ENCODE results near the gene TAMALIN. TPM values are rescaled to one million over a fixed set of nuclear protein-coding genes. Genes with fewer than 3 reads are reported as not detected.

The TAMALIN gene
- total and polyA plus RNA-seq, 2 donors: 9.2 to 47.4 TPM

- no peaks in the 10 kb centered on the region for H3K36me3 ChIP-seq (ENCODE audit: control insufficient read depth in 2 of 2, insufficient read depth in 2 of 2, low read length in 1 of 2)
- DNase-seq (ENCODE audit: low read depth in 6 of 9, low spot score in 9 of 9): no peak
- WGBS: 97% methylated on average over 4 of the region's 4 CpGs
- H3K9me3 ChIP-seq (ENCODE audit: control insufficient read depth in 2 of 2, insufficient read depth in 1 of 2, low read length in 1 of 2): peaks cover 0 to 5% of the 10 kb centered on the region in 2 donors
- H3K4me3 ChIP-seq (ENCODE audit: low read length in 2 of 2): no peak overlapping the region
- peaks cover 14 to 54% of the 10 kb centered on the region in 2 donors for H3K4me1 ChIP-seq (ENCODE audit: control insufficient read depth in 2 of 2, insufficient read depth in 2 of 2, low read length in 2 of 2)
- no peak overlapping the region for H3K27ac ChIP-seq (ENCODE audit: low read depth in 1 of 2, low read length in 1 of 2)
- peaks cover 19 to 70% of the 10 kb centered on the region in 2 donors for H3K27me3 ChIP-seq (ENCODE audit: control insufficient read depth in 2 of 2, insufficient read depth in 1 of 2, low read length in 1 of 2)
Measured at GRCh38 chr12:52035190-52035589, 28.4 kb downstream of the TAMALIN start.

GRCh38 chr12:52035926-52036325, 29.2 kb downstream of the TAMALIN start:
- peaks cover 14 to 54% of the 10 kb centered on the region in 2 donors for H3K4me1 ChIP-seq (ENCODE audit: control insufficient read depth in 2 of 2, insufficient read depth in 2 of 2, low read length in 2 of 2)

GRCh38 chr12:52036587-52037171, 29.9 kb downstream of the TAMALIN start:
- H3K9me3 ChIP-seq (ENCODE audit: control insufficient read depth in 2 of 2, insufficient read depth in 1 of 2, low read length in 1 of 2): peaks cover 0 to 5% of the 10 kb centered on the region in 2 donors
- H3K27me3 ChIP-seq (ENCODE audit: control insufficient read depth in 2 of 2, insufficient read depth in 1 of 2, low read length in 1 of 2): peaks cover 19 to 76% of the 10 kb centered on the region in 2 donors
- peak overlapping the region; percentile 21 to 49 for H3K4me3 ChIP-seq (ENCODE audit: low read length in 2 of 2)
- peak in 3 of 9 donors; percentile 52 to 76 (median 68) for DNase-seq (ENCODE audit: low read depth in 6 of 9, low spot score in 9 of 9)
- H3K36me3 ChIP-seq (ENCODE audit: control insufficient read depth in 2 of 2, insufficient read depth in 2 of 2, low read length in 1 of 2): no peaks in the 10 kb centered on the region
- WGBS: 12% methylated on average over 53 of the region's 53 CpGs
- H3K27ac ChIP-seq (ENCODE audit: low read depth in 1 of 2, low read length in 1 of 2): peak overlapping the region in 1 of 2 donors; percentile 41
- peaks cover 17 to 59% of the 10 kb centered on the region in 2 donors for H3K4me1 ChIP-seq (ENCODE audit: control insufficient read depth in 2 of 2, insufficient read depth in 2 of 2, low read length in 2 of 2)

More at GRCh38 chr12:52035926-52036325, 29.2 kb downstream of the TAMALIN start:
- Histone ChIP-seq H3K36me3 (ENCODE audit: control insufficient read depth in 2 of 2, insufficient read depth in 2 of 2, low read length in 1 of 2) (no peaks in the 10 kb centered on the region), H3K27me3 (ENCODE audit: control insufficient read depth in 2 of 2, insufficient read depth in 1 of 2, low read length in 1 of 2) (peaks cover 19 to 76% of the 10 kb centered on the region in 2 donors), H3K4me3 (ENCODE audit: low read length in 2 of 2) (no peak overlapping the region), H3K27ac (ENCODE audit: low read depth in 1 of 2, low read length in 1 of 2) (no peak overlapping the region), H3K9me3 (ENCODE audit: control insufficient read depth in 2 of 2, insufficient read depth in 1 of 2, low read length in 1 of 2) (peaks cover 0 to 5% of the 10 kb centered on the region in 2 donors)
- DNase-seq (ENCODE audit: low read depth in 6 of 9, low spot score in 9 of 9): no peak
- WGBS: 94% methylated on average over 2 of the region's 2 CpGs

- no peak for DNase-seq (ENCODE audit: low read depth in 6 of 9, low spot score in 9 of 9)
- H3K27me3 ChIP-seq (ENCODE audit: control insufficient read depth in 2 of 2, insufficient read depth in 1 of 2, low read length in 1 of 2): peaks cover 19 to 76% of the 10 kb centered on the region in 2 donors
- 5% methylated on average over 59 of the region's 59 CpGs for WGBS
Measured at GRCh38 chr12:52037248-52037861, 30.6 kb downstream of the TAMALIN start.

GRCh38 chr12:52038447-52038846, 31.7 kb downstream of the TAMALIN start:
- H3K4me3 ChIP-seq (ENCODE audit: low read length in 2 of 2): no peak overlapping the region
- peaks cover 19 to 72% of the 10 kb centered on the region in 2 donors for H3K27me3 ChIP-seq (ENCODE audit: control insufficient read depth in 2 of 2, insufficient read depth in 1 of 2, low read length in 1 of 2)
- H3K27ac ChIP-seq (ENCODE audit: low read depth in 1 of 2, low read length in 1 of 2): no peak overlapping the region
- H3K4me1 ChIP-seq (ENCODE audit: control insufficient read depth in 2 of 2, insufficient read depth in 2 of 2, low read length in 2 of 2): peaks cover 27 to 62% of the 10 kb centered on the region in 2 donors
- H3K36me3 ChIP-seq (ENCODE audit: control insufficient read depth in 2 of 2, insufficient read depth in 2 of 2, low read length in 1 of 2): no peaks in the 10 kb centered on the region
- no peak for DNase-seq (ENCODE audit: low read depth in 6 of 9, low spot score in 9 of 9)
- WGBS: 93% methylated on average over 6 of the region's 6 CpGs
- H3K9me3 ChIP-seq (ENCODE audit: control insufficient read depth in 2 of 2, insufficient read depth in 1 of 2, low read length in 1 of 2): peaks cover 0 to 2% of the 10 kb centered on the region in 2 donors

More at GRCh38 chr12:52037248-52037861, 30.6 kb downstream of the TAMALIN start:
- peak overlapping the region; percentile 41 to 49 for H3K4me3 ChIP-seq (ENCODE audit: low read length in 2 of 2)
- peaks cover 24 to 61% of the 10 kb centered on the region in 2 donors for H3K4me1 ChIP-seq (ENCODE audit: control insufficient read depth in 2 of 2, insufficient read depth in 2 of 2, low read length in 2 of 2)
- no peak overlapping the region for H3K27ac ChIP-seq (ENCODE audit: low read depth in 1 of 2, low read length in 1 of 2)
- no peaks in the 10 kb centered on the region for H3K36me3 ChIP-seq (ENCODE audit: control insufficient read depth in 2 of 2, insufficient read depth in 2 of 2, low read length in 1 of 2)
- H3K9me3 ChIP-seq (ENCODE audit: control insufficient read depth in 2 of 2, insufficient read depth in 1 of 2, low read length in 1 of 2): peaks cover 0 to 5% of the 10 kb centered on the region in 2 donors

GRCh38 chr12:52041035-52041434, 34.3 kb downstream of the TAMALIN start:
- no peak for DNase-seq (ENCODE audit: low read depth in 6 of 9, low spot score in 9 of 9)
- H3K27ac ChIP-seq (ENCODE audit: low read depth in 1 of 2, low read length in 1 of 2): no peak overlapping the region
- peaks cover 10 to 56% of the 10 kb centered on the region in 2 donors for H3K27me3 ChIP-seq (ENCODE audit: control insufficient read depth in 2 of 2, insufficient read depth in 1 of 2, low read length in 1 of 2)
- peaks cover 0 to 4% of the 10 kb centered on the region in 2 donors for H3K9me3 ChIP-seq (ENCODE audit: control insufficient read depth in 2 of 2, insufficient read depth in 1 of 2, low read length in 1 of 2)
- 94% methylated on average over 3 of the region's 3 CpGs for WGBS
- peaks cover 24 to 50% of the 10 kb centered on the region in 2 donors for H3K4me1 ChIP-seq (ENCODE audit: control insufficient read depth in 2 of 2, insufficient read depth in 2 of 2, low read length in 2 of 2)
- no peaks in the 10 kb centered on the region for H3K36me3 ChIP-seq (ENCODE audit: control insufficient read depth in 2 of 2, insufficient read depth in 2 of 2, low read length in 1 of 2)
- H3K4me3 ChIP-seq (ENCODE audit: low read length in 2 of 2): no peak overlapping the region

- Histone ChIP-seq H3K4me1 (ENCODE audit: control insufficient read depth in 2 of 2, insufficient read depth in 2 of 2, low read length in 2 of 2) (peaks cover 22 to 44% of the 10 kb centered on the region in 2 donors), H3K9me3 (ENCODE audit: control insufficient read depth in 2 of 2, insufficient read depth in 1 of 2, low read length in 1 of 2) (peaks cover 0 to 4% of the 10 kb centered on the region in 2 donors), H3K36me3 (ENCODE audit: control insufficient read depth in 2 of 2, insufficient read depth in 2 of 2, low read length in 1 of 2) (no peaks in the 10 kb centered on the region), H3K27me3 (ENCODE audit: control insufficient read depth in 2 of 2, insufficient read depth in 1 of 2, low read length in 1 of 2) (peaks cover 6 to 49% of the 10 kb centered on the region in 2 donors), H3K4me3 (ENCODE audit: low read length in 2 of 2) (peak overlapping the region in 1 of 2 donors; percentile 8), H3K27ac (ENCODE audit: low read depth in 1 of 2, low read length in 1 of 2) (no peak overlapping the region)
- peak in 4 of 9 donors; percentile 62 to 83 (median 73) for DNase-seq (ENCODE audit: low read depth in 6 of 9, low spot score in 9 of 9)
- WGBS: 24% methylated on average over 6 of the region's 6 CpGs
Measured at GRCh38 chr12:52041695-52042123, 35.0 kb downstream of the TAMALIN start.

- H3K27ac ChIP-seq (ENCODE audit: low read depth in 1 of 2, low read length in 1 of 2): no peak overlapping the region
- H3K4me1 ChIP-seq (ENCODE audit: control insufficient read depth in 2 of 2, insufficient read depth in 2 of 2, low read length in 2 of 2): peaks cover 17 to 35% of the 10 kb centered on the region in 2 donors
- peaks cover 0 to 4% of the 10 kb centered on the region in 2 donors for H3K9me3 ChIP-seq (ENCODE audit: control insufficient read depth in 2 of 2, insufficient read depth in 1 of 2, low read length in 1 of 2)
- no peak overlapping the region for H3K4me3 ChIP-seq (ENCODE audit: low read length in 2 of 2)
- no peaks in the 10 kb centered on the region for H3K36me3 ChIP-seq (ENCODE audit: control insufficient read depth in 2 of 2, insufficient read depth in 2 of 2, low read length in 1 of 2)
- no peak for DNase-seq (ENCODE audit: low read depth in 6 of 9, low spot score in 9 of 9)
- H3K27me3 ChIP-seq (ENCODE audit: control insufficient read depth in 2 of 2, insufficient read depth in 1 of 2, low read length in 1 of 2): peaks cover 0 to 39% of the 10 kb centered on the region in 2 donors
- WGBS: 92% methylated on average over 8 of the region's 8 CpGs
Measured at GRCh38 chr12:52042706-52043385, 36.1 kb downstream of the TAMALIN start.

All from thymus (tissue), 11 donors.